WI38 (cell line): ENCODE data around the gene KCTD5.

Source experiments
- H3K4me3 ChIP-seq: 2 replicates; pipeline ENCODE4 v1.5.1; 2011; ENCODE audit warnings: low read depth, mild to moderate bottlenecking, control low read depth, low read length
- TF ChIP-seq, protein P1 (sequence below): IDR thresholded peaks from 2 replicates; pipeline ENCODE4 v1.5.1; 2012; ENCODE audit warnings: low read depth, mild to moderate bottlenecking, control low read depth, low read length

KCTD5 gene

DNA sequence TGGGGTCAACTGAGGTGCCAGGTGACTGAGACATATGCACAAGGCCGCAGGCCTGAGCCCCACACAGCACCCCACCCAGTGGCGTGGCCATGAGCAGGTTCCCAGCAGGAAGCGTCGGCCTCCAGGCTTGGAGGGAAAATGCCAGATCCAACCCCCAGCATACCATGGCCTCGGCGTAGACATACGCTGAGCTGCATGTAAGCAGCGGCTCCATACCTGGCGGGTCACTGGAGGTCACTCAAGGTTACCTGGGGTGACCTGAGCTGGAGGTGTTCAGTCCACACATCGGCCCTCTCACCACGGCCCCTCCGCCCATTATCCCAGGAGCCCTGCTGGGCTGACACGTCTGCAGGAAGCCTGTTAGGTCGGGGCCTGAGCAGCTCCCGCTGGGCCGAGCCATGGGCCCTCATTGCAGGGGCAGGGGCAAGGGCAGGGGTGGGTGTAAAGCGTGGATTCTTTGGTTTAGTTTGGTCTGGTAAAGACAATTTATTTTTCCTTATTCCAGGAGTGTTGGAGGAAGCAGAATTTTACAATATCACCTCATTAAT is 15.2 kb downstream of the KCTD5 start:
- H3K4me3 ChIP-seq: no peak overlapping the region
- TF ChIP-seq, protein P1, sequence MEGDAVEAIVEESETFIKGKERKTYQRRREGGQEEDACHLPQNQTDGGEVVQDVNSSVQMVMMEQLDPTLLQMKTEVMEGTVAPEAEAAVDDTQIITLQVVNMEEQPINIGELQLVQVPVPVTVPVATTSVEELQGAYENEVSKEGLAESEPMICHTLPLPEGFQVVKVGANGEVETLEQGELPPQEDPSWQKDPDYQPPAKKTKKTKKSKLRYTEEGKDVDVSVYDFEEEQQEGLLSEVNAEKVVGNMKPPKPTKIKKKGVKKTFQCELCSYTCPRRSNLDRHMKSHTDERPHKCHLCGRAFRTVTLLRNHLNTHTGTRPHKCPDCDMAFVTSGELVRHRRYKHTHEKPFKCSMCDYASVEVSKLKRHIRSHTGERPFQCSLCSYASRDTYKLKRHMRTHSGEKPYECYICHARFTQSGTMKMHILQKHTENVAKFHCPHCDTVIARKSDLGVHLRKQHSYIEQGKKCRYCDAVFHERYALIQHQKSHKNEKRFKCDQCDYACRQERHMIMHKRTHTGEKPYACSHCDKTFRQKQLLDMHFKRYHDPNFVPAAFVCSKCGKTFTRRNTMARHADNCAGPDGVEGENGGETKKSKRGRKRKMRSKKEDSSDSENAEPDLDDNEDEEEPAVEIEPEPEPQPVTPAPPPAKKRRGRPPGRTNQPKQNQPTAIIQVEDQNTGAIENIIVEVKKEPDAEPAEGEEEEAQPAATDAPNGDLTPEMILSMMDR: no peak

DNA sequence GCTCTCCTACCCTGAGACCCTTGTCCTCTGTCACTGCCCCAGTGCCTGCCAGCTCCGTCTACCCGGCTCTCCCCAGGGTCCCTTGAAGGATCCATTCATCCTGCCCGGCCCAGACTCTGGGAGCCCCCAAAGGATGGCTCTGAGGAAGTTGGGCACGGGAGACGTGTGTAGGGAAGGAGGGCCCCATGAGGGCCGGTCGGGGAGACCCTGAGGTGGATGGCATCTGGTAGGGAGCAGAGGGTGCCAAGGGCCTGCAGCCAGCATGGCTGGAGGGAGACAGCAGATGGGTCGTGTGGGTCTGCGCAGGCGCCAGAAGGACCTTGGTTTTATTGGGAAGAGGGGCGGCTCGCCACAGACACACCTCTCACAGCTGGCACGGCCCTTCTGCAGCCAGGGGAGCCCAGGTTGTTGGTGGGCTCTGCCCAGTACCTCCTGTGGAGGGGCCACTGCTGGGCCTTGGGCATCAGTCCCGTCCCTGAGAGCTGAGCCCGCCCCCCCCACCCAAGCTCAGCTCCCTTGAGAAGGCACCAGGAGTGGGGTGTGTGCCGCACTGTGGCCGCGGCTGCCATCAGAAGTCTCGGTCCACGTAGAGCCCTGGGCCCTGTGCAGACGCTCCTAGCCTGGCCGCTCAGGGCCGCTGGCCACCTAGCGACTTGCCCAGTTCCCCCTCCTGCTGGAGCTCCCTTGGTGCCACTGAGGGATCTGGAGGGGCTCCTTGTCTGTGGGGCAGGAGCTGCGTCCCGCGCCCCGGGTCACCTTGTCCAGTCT is 16.0 kb downstream of the KCTD5 start:
- no peak overlapping the region for H3K4me3 ChIP-seq
- TF ChIP-seq, protein P1: no peak

DNA sequence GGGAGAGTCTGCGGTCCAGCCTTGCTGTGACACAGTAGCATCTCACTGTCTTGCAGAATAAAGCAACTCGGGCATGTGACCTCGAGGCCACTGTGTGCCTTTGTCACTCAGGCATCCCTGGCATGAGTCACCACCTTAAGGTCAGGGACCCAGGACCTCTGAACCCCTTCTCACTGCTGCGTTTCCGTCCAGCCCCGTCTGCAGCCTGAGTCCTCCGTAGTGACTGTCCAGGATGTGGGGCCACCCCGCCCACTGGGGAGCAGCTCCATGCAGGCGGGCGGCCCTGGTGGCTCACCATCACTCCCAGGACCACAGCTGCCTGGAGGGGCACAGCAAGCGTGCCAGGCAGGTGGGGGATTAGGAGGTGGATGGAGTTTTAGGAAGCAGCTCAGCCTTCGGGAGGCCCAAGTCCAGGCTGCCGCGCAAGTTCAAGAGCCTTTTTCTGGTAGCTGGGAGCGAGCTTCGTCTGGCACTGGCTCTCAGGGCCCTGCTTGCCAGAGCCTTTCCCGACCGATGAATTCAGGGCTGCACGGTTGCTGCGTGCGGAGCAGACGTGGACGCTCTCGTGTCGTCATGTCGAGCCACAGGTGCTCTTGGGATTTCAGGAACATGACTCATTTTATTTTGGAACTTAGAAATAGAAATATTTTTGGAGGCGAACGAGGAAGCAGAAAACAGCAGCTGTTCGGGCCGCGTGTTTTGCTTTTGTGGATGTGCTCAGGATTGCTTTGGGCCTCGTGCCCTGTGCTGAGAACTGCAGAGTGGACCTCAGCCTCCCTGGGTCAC is 16.8 kb downstream of the KCTD5 start:
- no peak overlapping the region for H3K4me3 ChIP-seq
- TF ChIP-seq, protein P1: no peak

DNA sequence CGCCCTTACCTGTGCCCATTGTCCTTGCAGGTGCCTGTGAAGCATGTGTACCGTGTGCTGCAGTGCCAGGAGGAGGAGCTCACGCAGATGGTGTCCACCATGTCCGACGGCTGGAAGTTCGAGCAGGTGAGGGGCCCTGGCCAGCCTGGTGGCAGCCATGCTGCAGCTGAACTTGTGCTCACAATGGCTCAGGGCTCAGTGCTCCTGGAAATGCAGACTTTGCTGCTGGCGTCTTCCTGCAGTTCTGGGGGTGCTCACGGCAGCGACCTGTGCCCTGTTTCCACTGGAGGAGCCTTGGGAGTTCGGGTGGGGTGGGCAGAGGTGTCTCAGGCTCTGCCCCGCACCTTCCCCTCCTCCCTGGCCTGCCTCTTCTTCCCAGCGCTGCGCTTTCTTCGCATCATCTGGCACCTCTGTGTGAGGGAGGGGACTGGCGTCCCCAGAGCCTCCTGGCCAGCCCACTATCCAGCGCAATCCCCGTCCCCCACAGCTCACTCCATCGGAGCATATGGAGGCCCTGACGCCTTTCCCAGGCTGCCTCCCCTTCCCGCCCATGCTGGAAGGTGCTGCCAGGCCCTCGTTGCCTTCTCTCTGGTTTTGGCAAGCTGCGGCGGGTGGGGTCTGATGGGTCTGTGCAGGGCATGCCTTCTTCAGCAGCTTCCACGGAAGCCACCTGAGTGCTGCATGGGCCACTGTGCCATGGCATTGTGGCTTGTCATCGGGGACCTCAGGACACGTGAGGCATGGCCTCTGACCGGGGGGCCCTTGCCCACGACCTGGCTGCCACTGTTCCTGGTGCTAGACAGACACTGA is 17.7 kb downstream of the KCTD5 start:
- H3K4me3 ChIP-seq: no peak overlapping the region
- TF ChIP-seq, protein P1: no peak

DNA sequence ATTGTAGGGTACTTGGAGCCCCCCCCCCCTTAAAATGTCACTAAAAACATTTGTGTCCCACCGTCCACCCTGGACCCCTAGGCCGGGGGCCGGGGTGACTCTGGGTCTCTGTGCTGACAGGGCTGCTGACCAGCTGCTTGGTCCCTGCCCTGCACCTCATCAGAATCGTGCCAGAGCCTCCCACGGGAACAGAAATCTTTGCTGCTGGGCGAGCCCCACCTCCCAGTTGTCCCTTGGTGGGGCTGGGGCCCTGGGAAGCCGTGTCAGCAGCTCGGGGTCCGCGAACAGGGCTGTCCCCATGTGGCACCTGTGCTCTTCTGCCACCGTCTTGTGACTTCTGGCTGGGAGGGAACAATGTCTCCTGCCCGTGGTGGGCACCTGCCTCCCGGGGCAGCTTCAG is 18.5 kb downstream of the KCTD5 start:
- TF ChIP-seq, protein P1: no peak
- no peak overlapping the region for H3K4me3 ChIP-seq

DNA sequence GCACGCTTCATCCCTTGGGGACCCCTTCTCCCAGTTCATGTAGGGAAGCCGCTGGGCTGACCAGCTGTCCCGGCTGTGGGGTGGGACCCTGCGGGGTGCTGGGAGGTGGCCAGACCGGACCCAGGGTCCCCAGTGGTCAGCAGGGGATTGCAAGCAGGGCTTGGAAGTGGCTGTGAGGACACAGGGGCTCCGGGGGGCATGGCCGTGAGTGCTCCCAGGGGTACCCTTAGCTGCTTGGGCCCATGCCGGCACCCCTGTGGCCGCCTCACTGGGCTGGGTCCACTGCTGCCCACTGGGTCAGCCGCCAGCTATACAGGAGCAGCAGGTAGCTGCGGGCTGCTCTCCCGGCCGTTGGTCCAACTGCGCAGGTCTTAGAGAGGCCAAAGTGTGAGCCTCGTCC is 18.9 kb downstream of the KCTD5 start:
- TF ChIP-seq, protein P1: no peak
- H3K4me3 ChIP-seq: no peak overlapping the region
